IMR-90 (cell line): Measurements from ENCODE around the gene HJURP. TPM values are rescaled to one million over a fixed set of nuclear protein-coding genes. Genes with fewer than 3 reads are reported as not detected.

Experiments
- ATAC-seq: fragments of 200-7000 bp; cut with Tn5 transposase; 2 replicates; pipeline ENCODE4 v1.9.1; 2020; ENCODE audit warnings: low read depth, mild to moderate bottlenecking, moderate library complexity
- BruUV-seq: library from RNA; stranded (reverse); fragments of 400-500 nt; replicated peaks from 2 replicates; lab custom pipeline; 2021; lab: Mats Ljungman, UMichigan
- CTCF ChIA-PET: fragments of 300-600 bp; formaldehyde crosslinking; extraction: SDS; loops from one replicate; lab custom pipeline; 2021; ENCODE audit warnings: antibody characterized with exemption; lab: Yijun Ruan, JAX
- POLR2A ChIA-PET: fragments of 300-600 bp; sonication (Branson Sonifier 250); formaldehyde crosslinking; loops from one replicate; lab custom pipeline; 2022; ENCODE audit warnings: antibody characterized with exemption; ENCODE audit not compliant: unreplicated experiment; lab: Charles Lee
- DNase-seq: peaks from one replicate; pipeline ENCODE4 v3.0.0; 2013
- H2AFZ ChIP-seq: replicated peaks from 2 replicates; pipeline ENCODE3; 2013; ENCODE audit warnings: low read length, mild to moderate bottlenecking; ENCODE audit not compliant: poor library complexity
- H2AK5ac ChIP-seq: 2 replicates; pipeline ENCODE4 v1.6.1; 2013; ENCODE audit warnings: low read depth, low read length, inconsistent platforms
- H2AK9ac ChIP-seq: replicated peaks from 2 replicates; pipeline ENCODE3; 2013; ENCODE audit warnings: mild to moderate bottlenecking, low read depth, low read length, moderate library complexity; ENCODE audit not compliant: poor library complexity
- H2BK120ac ChIP-seq: 2 replicates; pipeline ENCODE4 v1.6.1; 2013; ENCODE audit warnings: low read depth, low read length, inconsistent platforms
- H2BK15ac ChIP-seq: 3 replicates; pipeline ENCODE4 v1.6.1; 2013; ENCODE audit warnings: low read depth, low read length, inconsistent platforms
- H2BK20ac ChIP-seq: 2 replicates; pipeline ENCODE4 v1.6.1; 2013; ENCODE audit warnings: low read depth, mild to moderate bottlenecking, inconsistent platforms, low read length, moderate library complexity
- H2BK5ac ChIP-seq: 2 replicates; pipeline ENCODE4 v1.6.1; 2013; ENCODE audit warnings: mild to moderate bottlenecking, low read depth, low read length, inconsistent platforms; ENCODE audit not compliant: poor library complexity, severe bottlenecking
- H3K14ac ChIP-seq: replicated peaks from 2 replicates; pipeline ENCODE4 v1.6.1; 2013; ENCODE audit warnings: low read depth, low read length, inconsistent platforms
- H3K18ac ChIP-seq: 2 replicates; pipeline ENCODE4 v1.6.1; 2013; ENCODE audit warnings: low read depth, low read length, control low read depth
- H3K23ac ChIP-seq: 2 replicates; pipeline ENCODE4 v1.6.1; 2013; ENCODE audit warnings: low read depth, low read length, inconsistent platforms
- H3K27ac ChIP-seq: 2 replicates; pipeline ENCODE4 v1.5.1; 2013; ENCODE audit warnings: mild to moderate bottlenecking, control low read depth, low read length; ENCODE audit not compliant: insufficient read depth
- H3K27me3 ChIP-seq: 2 replicates; pipeline ENCODE4 v1.6.1; 2013; ENCODE audit warnings: low read length; ENCODE audit not compliant: control insufficient read depth, insufficient read depth
- H3K36me3 ChIP-seq: 2 replicates; pipeline ENCODE4 v1.6.1; 2013; ENCODE audit warnings: low read length, mixed read lengths; ENCODE audit not compliant: control insufficient read depth, insufficient read depth
- H3K4ac ChIP-seq: 2 replicates; pipeline ENCODE4 v1.6.1; 2013; ENCODE audit warnings: low read depth, low read length, inconsistent platforms
- H3K4me1 ChIP-seq: 2 replicates; pipeline ENCODE4 v1.6.1; 2013; ENCODE audit warnings: low read length, mixed read lengths; ENCODE audit not compliant: control insufficient read depth, insufficient read depth
- H3K4me2 ChIP-seq: 2 replicates; pipeline ENCODE4 v1.6.1; 2013; ENCODE audit warnings: low read depth, mild to moderate bottlenecking, control low read depth, low read length, moderate library complexity
- H3K4me3 ChIP-seq: 2 replicates; pipeline ENCODE4 v1.5.1; 2013; ENCODE audit warnings: low read depth, mild to moderate bottlenecking, control low read depth, low read length, moderate library complexity; ENCODE audit not compliant: insufficient read depth
- H3K56ac ChIP-seq: 2 replicates; pipeline ENCODE4 v1.6.1; 2013; ENCODE audit warnings: low read length, inconsistent platforms; ENCODE audit not compliant: insufficient read depth; ENCODE audit errors: extremely low read depth
- H3K79me1 ChIP-seq, 2 experiments: 2 replicates each; pipeline ENCODE4 v1.6.1; 2013; ENCODE audit warnings: low read length in 2 of 2, inconsistent platforms in 1 of 2, low read depth in 1 of 2
- H3K9ac ChIP-seq: 2 replicates; pipeline ENCODE4 v1.6.1; 2013; ENCODE audit warnings: low read depth, low read length, control low read depth
- H3K9me1 ChIP-seq: 2 replicates; pipeline ENCODE4 v1.6.1; 2013; ENCODE audit warnings: low read length, inconsistent platforms; ENCODE audit not compliant: insufficient read depth
- H3K9me3 ChIP-seq: 2 replicates; pipeline ENCODE4 v1.6.1; 2013; ENCODE audit warnings: low read length; ENCODE audit not compliant: control insufficient read depth, insufficient read depth
- H4K20me1 ChIP-seq: 2 replicates; pipeline ENCODE4 v1.6.1; 2013; ENCODE audit warnings: low read length, inconsistent platforms; ENCODE audit not compliant: insufficient read depth
- H4K5ac ChIP-seq: 2 replicates; pipeline ENCODE4 v1.6.1; 2013; ENCODE audit warnings: mild to moderate bottlenecking, low read depth, low read length, control low read depth
- H4K8ac ChIP-seq, 2 experiments: 2 replicates each; pipeline ENCODE4 v1.6.1; 2013; ENCODE audit warnings: low read depth in 2 of 2, low read length in 2 of 2, control low read depth in 1 of 2, inconsistent platforms in 1 of 2
- H4K91ac ChIP-seq: 2 replicates; pipeline ENCODE4 v1.6.1; 2013; ENCODE audit warnings: low read depth, low read length, inconsistent platforms; ENCODE audit not compliant: insufficient read depth
- BHLHE40 ChIP-seq: fragments of 150-350 bp; IDR thresholded peaks from 2 replicates; pipeline ENCODE4 v1.6.1; 2016; ENCODE audit warnings: mild to moderate bottlenecking, low read depth, low read length
- CEBPB ChIP-seq: IDR thresholded peaks from 2 replicates; pipeline ENCODE4 v1.6.1; 2012; ENCODE audit warnings: low read depth, low read length, improper control_type of control experiment
- CHD1 ChIP-seq: IDR thresholded peaks from 2 replicates; pipeline ENCODE4 v1.6.1; 2012; ENCODE audit warnings: low read depth, low read length, improper control_type of control experiment
- FOS ChIP-seq: fragments of 150-350 bp; IDR thresholded peaks from 2 replicates; pipeline ENCODE4 v1.6.1; 2016; ENCODE audit warnings: low read depth, low read length
- MAZ ChIP-seq: IDR thresholded peaks from 2 replicates; pipeline ENCODE4 v1.6.1; 2012; ENCODE audit warnings: low read depth, mild to moderate bottlenecking, low read length, improper control_type of control experiment, moderate library complexity, borderline replicate concordance
- MXI1 ChIP-seq: IDR thresholded peaks from 2 replicates; pipeline ENCODE4 v1.6.1; 2012; ENCODE audit warnings: low read depth, mild to moderate bottlenecking, low read length, moderate library complexity, borderline replicate concordance
- NFE2L2 ChIP-seq: fragments of 150-350 bp; IDR thresholded peaks from 2 replicates; pipeline ENCODE4 v1.6.1; 2016; ENCODE audit warnings: low read depth, mild to moderate bottlenecking, low read length
- SMC3 ChIP-seq: fragments of 150-350 bp; IDR thresholded peaks from 2 replicates; pipeline ENCODE4 v1.6.1; 2016; ENCODE audit warnings: low read depth, mild to moderate bottlenecking, antibody characterized with exemption, low read length, moderate library complexity
- WGBS, 2 experiments: methylation state at CpG; one replicate each; pipeline versions ENCODE4 v1.1.5 to v1.1.7; 2013; ENCODE audit warnings: missing lambda C conversion rate in 2 of 2; ENCODE audit not compliant: insufficient read length in 1 of 2; ENCODE audit errors: extremely low coverage in 2 of 2; 5-methylcytosine and 5-hydroxymethylcytosine counted together
- dilution Hi-C: fragments of 300-500 bp; cut with HindIII; formaldehyde crosslinking; loops from one replicate; pipeline ENCODE4 v1.14.3; 2018; ENCODE audit warnings: low sequenced_read_pairs; ENCODE audit not compliant: unreplicated experiment
- in situ Hi-C: fragments of 300-500 bp; cut with MboI; formaldehyde crosslinking; loops from 3 replicates; pipeline ENCODE4 v1.14.3; 2019; ENCODE audit warnings: low sequenced_read_pairs, inconsistent platforms, mixed read lengths
- intact Hi-C: fragments of 100-400 bp; cut with micrococcal nuclease; formaldehyde crosslinking; loops from 2 replicates; pipeline ENCODE4 v1.10.0; 2022
- polyA plus RNA-seq, 3 experiments: library from polyadenylated mRNA; depleted of rRNA; stranded (reverse); fragments of >200 nt; gene quantifications; 2 replicates each; pipeline ENCODE4 v1.2.3, GENCODE V29; 2012; ENCODE audit warnings: low replicate concordance in 1 of 3
- total RNA-seq: library from RNA; depleted of rRNA; stranded (reverse); fragments of >200 nt; gene quantifications from 2 replicates; pipeline ENCODE4 v1.2.3, GENCODE V29; 2012
- TF ChIP-seq, protein P1 (sequence below): conservative IDR thresholded peaks from 2 replicates; pipeline ENCODE4 v1.5.1; 2012; ENCODE audit warnings: mild to moderate bottlenecking, low read depth, low read length, improper control_type of control experiment

Gene HJURP
- total and polyA plus RNA-seq, 2 of the 4 experiments (the other 2 are of a cell fraction) = 22.6 to 26.5 TPM

DNA sequence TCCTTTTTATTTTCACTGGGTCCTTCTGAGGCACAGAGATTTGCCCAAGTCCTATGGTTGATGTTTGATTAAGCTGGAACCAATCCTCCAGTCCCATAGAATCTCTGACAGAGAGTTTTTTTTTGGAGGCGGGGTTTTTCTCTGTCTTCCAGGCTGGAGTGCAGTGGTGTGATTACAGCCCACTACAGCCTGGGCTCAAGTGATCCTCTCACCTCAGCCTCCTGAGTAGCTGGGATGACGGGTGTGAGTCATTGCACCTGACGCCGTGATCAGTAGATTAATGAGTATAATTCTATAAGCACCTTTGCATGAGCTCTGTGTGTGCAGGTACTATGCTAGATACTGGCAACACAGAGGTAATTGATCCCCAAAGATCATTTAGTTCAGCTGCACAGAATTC, 47.5 kb upstream of the HJURP start:
- no peak overlapping the region for H3K56ac ChIP-seq
- no peak overlapping the region for H3K23ac ChIP-seq
- ChIA-PET POLR2A (no interaction called here), CTCF (interaction anchor here (0.6 kb wide), 1 partner anchor 601 kb away, joined by 4 read pairs; no protein-coding TSS in a partner anchor)
- no peak overlapping the region for H2AFZ ChIP-seq
- WGBS, 2 experiments = no CpG with 5 or more reads among the region's 4 CpGs
- H2BK20ac ChIP-seq = no peak overlapping the region
- no peak overlapping the region for H2BK15ac ChIP-seq
- H2BK5ac ChIP-seq = no peak overlapping the region
- no peak overlapping the region for H4K8ac ChIP-seq
- in situ Hi-C loops (no loop called here), dilution Hi-C loops (no loop called here), intact Hi-C loops (no loop called here)
- no peaks in the 10 kb centered on the region for H3K79me1 ChIP-seq
- no peak for DNase-seq
- H3K9ac ChIP-seq = no peak overlapping the region
- TF ChIP-seq CEBPB = no peak
- TF ChIP-seq CHD1 = no peak
- no peak for TF ChIP-seq MAZ
- TF ChIP-seq MXI1 = no peak
- TF ChIP-seq, protein P1, sequence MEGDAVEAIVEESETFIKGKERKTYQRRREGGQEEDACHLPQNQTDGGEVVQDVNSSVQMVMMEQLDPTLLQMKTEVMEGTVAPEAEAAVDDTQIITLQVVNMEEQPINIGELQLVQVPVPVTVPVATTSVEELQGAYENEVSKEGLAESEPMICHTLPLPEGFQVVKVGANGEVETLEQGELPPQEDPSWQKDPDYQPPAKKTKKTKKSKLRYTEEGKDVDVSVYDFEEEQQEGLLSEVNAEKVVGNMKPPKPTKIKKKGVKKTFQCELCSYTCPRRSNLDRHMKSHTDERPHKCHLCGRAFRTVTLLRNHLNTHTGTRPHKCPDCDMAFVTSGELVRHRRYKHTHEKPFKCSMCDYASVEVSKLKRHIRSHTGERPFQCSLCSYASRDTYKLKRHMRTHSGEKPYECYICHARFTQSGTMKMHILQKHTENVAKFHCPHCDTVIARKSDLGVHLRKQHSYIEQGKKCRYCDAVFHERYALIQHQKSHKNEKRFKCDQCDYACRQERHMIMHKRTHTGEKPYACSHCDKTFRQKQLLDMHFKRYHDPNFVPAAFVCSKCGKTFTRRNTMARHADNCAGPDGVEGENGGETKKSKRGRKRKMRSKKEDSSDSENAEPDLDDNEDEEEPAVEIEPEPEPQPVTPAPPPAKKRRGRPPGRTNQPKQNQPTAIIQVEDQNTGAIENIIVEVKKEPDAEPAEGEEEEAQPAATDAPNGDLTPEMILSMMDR = no peak
- no peak for TF ChIP-seq SMC3
- no peak for TF ChIP-seq NFE2L2
- TF ChIP-seq BHLHE40 = no peak
- TF ChIP-seq FOS = no peak
- no peaks in the 10 kb centered on the region for H4K20me1 ChIP-seq
- H3K18ac ChIP-seq = no peak overlapping the region
- H3K4ac ChIP-seq = no peak overlapping the region
- H4K91ac ChIP-seq = no peak overlapping the region
- no TSS peak for BruUV-seq
- no peak overlapping the region for H3K4me2 ChIP-seq
- H2BK120ac ChIP-seq = no peak overlapping the region
- peaks cover 5% of the 10 kb centered on the region; the same call in 1 of the 2 replicates for H3K27me3 ChIP-seq
- H2AK9ac ChIP-seq = no peak overlapping the region
- no peak overlapping the region for H2AK5ac ChIP-seq
- H3K4me3 ChIP-seq = no peak overlapping the region
- H4K5ac ChIP-seq = no peak overlapping the region
- H3K4me1 ChIP-seq = no peaks in the 10 kb centered on the region
- H3K9me1 ChIP-seq = no peaks in the 10 kb centered on the region
- no peak for ATAC-seq
- H3K27ac ChIP-seq = no peak overlapping the region
- no peak overlapping the region for H3K14ac ChIP-seq
- H3K9me3 ChIP-seq = peaks cover 4% of the 10 kb centered on the region; the same call in 1 of the 2 replicates
- H3K36me3 ChIP-seq = no peaks in the 10 kb centered on the region
